22Rv1 (cell line): Measurements from ENCODE around the gene HOXB1.
"Not testable (repeated sequence)": the region's sequence is repeated elsewhere in the genome, so short reads cannot be mapped to it uniquely, and the experiment has no call there.

Experiments
- H3K27ac ChIP-seq: fragments of 450-650 bp; 2 replicates; pipeline ENCODE4 v1.5.1; 2017
- ZFX ChIP-seq: fragments of 450-650 bp; IDR thresholded peaks from 2 replicates; pipeline ENCODE4 v1.6.1; 2017; ENCODE audit warnings: antibody characterized with exemption, borderline replicate concordance
- TF ChIP-seq, protein P1 (sequence below): fragments of 450-650 bp; IDR thresholded peaks from 2 replicates; pipeline ENCODE4 v1.5.1; 2017; ENCODE audit warnings: mild to moderate bottlenecking

HOXB1 gene

DNA sequence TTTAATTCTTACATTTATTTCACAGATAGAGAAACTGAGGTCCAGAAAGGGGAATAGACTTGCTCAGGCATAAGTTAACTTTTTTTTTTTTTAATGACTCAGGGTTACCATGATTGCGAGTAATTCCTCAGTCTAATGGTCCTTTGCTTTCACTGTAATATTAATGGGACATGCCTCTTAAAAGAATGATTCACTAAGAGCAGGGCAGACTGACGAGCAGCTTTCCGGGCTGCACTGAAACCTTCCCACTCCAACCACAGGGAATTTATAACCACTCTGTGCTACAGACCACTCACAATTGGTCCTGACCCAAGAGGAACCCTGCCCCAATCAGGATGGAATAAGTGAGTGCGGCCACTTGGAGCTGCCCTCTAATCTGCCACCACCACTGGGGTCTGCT lies 8.4 kb upstream of the HOXB1 start:
- no peak overlapping the region for H3K27ac ChIP-seq
- TF ChIP-seq, protein P1, sequence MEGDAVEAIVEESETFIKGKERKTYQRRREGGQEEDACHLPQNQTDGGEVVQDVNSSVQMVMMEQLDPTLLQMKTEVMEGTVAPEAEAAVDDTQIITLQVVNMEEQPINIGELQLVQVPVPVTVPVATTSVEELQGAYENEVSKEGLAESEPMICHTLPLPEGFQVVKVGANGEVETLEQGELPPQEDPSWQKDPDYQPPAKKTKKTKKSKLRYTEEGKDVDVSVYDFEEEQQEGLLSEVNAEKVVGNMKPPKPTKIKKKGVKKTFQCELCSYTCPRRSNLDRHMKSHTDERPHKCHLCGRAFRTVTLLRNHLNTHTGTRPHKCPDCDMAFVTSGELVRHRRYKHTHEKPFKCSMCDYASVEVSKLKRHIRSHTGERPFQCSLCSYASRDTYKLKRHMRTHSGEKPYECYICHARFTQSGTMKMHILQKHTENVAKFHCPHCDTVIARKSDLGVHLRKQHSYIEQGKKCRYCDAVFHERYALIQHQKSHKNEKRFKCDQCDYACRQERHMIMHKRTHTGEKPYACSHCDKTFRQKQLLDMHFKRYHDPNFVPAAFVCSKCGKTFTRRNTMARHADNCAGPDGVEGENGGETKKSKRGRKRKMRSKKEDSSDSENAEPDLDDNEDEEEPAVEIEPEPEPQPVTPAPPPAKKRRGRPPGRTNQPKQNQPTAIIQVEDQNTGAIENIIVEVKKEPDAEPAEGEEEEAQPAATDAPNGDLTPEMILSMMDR, result no peak
- TF ChIP-seq ZFX, result no peak

DNA sequence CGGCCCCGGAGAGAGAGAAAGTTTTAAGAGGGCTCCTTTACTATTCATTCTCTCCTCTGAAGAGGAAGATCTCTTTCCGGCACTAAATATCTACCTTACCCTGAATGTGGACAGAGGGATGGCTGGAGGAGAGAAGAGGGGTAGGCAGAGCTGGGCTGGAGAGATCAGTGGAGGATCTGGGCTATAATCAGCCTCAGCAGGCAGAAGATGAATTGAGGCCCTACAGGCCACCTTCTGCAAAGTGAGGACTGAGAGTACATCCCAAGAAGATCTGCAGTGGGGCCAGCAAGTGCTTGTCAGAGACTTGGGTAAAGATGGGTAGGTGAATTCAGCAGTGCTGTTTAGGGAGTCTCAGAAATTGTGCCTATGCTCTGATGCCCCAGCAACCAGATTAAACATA lies 6.5 kb upstream of the HOXB1 start:
- TF ChIP-seq, protein P1, result no peak
- no peak for TF ChIP-seq ZFX
- no peak overlapping the region for H3K27ac ChIP-seq

DNA sequence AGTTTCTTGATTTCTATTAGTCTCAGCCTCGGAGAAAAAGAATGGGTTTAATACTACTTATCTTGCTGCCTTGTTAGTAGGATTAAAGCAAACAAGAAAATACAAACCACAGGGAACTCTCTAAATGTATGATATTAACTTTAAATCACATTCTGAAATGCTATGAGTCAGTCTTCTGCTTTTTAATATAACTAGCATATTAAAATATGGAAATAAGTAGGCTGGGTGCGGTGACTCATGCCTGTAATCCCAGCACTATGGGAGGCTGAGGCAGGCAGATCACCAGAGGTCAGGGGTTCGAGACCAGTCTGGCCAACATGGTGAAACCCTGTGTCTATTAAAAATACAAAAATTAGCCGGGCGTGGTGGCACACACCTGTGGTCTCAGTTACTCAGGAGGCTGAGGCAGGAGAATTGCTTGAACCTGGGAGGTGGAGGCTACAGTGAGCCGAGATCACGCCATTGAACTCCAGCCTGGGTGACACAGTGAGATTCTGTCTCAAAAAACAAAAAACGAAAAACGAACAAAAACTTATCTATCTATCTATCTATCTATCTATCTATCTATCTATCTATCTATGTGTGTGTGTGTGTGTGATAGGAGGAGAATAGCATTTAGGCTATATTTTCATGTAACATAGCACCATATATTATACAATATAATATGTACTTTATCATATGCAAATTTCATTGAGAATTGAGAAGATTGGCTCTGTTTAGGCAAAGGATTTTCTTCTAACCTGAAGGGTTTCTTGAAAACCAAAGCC lies 5.2 kb upstream of the HOXB1 start:
- not testable (repeated sequence) for H3K27ac ChIP-seq

DNA sequence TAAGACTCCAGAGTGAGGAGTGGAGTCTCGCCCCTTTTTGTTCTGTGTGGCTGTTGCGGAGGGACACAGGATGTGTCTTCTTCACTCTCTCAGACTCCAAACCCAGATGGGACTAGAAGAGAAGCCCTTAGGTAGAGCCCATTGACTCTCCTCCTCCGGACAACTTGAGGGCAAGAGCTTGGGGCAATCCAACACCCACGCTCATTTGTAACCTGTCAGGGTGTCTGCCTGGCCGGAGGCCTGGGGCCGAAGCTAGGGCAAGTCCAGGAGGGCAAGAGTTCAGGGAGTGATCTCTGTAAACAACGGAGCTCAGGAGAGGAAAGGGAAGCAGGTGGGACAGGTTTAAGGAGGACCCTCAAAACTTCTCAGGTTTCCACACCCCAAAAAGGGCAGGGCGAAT lies 1.4 kb upstream of the HOXB1 start:
- no peak for TF ChIP-seq ZFX
- TF ChIP-seq, protein P1, result no peak
- H3K27ac ChIP-seq, result no peak overlapping the region

DNA sequence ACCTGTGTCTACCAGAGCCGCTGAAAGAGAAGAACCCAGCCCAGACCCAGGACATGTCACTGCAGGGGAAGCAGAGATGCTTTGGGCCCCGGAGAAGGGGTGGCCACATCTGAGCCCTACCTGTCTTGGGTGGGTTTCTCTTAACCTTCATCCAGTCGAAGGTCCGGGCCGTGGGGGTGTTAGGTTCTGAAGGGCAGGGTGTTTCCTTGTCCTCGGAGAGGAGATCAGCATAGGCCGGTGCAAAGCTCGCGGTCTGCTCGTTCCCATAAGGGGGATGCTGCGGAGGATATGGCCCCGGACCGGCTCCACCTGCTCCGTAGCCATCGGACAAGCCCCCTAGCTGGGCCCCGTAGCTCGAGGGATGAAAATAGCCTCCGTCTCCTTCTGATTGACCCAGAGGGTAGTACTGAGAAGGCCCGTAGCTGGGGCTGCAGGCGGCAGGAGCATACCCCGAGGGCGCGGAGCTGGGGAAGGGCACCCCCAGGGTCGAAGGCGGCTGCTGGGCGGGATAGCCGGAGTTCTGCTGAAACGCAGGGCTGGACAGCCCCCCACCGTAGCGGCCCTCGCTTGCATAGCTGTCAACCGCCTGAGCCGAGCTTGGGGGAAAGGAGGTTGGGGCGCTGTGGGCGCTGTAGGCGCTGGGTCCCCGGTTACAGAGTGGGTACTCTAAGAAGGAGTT lies 464 bp downstream of the HOXB1 start:
- no peak overlapping the region for H3K27ac ChIP-seq
- no peak for TF ChIP-seq ZFX
- TF ChIP-seq, protein P1, result no peak

DNA sequence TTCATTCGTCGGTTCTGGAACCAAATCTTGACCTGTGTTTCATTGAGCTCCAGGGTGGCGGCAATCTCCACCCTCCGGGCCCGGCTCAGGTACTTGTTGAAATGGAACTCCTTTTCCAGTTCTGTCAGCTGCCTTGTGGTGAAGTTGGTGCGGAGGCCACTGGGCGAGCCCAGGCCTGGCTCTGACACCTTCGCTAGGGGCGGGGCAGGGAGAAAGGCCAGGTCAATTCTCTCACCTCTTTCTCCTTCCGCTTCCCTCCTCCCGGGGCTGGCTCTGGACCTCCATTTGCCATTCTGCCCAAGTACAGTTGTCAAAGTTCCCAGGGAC lies 1.2 kb downstream of the HOXB1 start:
- TF ChIP-seq, protein P1, result no peak
- TF ChIP-seq ZFX, result no peak

DNA sequence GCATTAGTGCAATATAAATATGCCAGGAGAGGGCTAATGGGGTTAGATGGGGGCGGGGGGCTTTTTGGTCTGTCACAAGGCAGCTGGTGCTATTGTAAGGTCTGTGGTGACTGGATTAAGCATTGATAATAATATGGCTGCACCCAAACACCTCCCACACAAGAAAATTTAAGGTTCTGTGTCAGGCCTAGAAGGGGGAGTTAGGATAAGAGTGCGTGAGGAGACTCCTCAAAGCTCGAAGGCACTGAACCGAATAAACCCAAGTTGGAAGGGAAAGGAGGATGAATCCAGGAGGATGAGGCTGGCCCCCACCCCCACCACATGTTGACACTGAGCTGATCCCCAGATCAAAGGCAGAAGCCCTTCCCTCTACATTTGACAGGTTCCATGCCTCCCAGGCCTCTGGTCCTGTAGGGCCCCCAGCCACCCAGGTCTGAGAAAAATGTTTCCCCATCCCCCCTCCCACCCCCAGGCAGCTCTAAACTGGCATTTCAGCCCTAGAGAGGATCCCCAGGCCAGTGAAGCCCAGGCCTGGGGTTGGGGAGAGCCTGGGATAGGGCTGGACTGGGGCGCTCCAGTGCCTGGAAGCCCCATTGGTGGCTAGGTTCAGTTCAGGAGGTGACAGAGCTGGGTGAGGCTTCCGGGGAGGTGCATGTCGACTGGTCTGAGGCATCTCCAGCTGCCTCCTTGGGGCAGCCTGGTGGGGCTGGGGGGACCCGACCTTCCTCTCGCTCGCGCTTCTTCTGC lies 1.7 kb downstream of the HOXB1 start:
- TF ChIP-seq, protein P1, result no peak
- no peak for TF ChIP-seq ZFX
- no peak overlapping the region for H3K27ac ChIP-seq

More for the DNA sequence above, 1.2 kb downstream of the HOXB1 start:
- no peak overlapping the region for H3K27ac ChIP-seq
